Duodenal mucosa (tissue), 2 donors: ENCODE results near the gene SERINC3.

Experiments
- H3K27ac ChIP-seq: one replicate; pipeline ENCODE4 v1.7.0; 2013; ENCODE audit warnings: low read depth, low read length
- H3K27me3 ChIP-seq, 2 donors: one replicate each; pipeline ENCODE4 v1.7.0; 2013; ENCODE audit warnings: low read length in 2 of 2, control low read depth in 1 of 2; ENCODE audit not compliant: insufficient read depth in 2 of 2, control insufficient read depth in 1 of 2
- H3K36me3 ChIP-seq, 2 donors: one replicate each; pipeline ENCODE4 v1.7.0; 2013; ENCODE audit warnings: low read length in 2 of 2, control low read depth in 1 of 2; ENCODE audit not compliant: insufficient read depth in 2 of 2, control insufficient read depth in 1 of 2
- H3K4me1 ChIP-seq, 2 donors: one replicate each; pipeline ENCODE4 v1.7.0; 2013; ENCODE audit warnings: low read length in 2 of 2, control low read depth in 1 of 2; ENCODE audit not compliant: insufficient read depth in 2 of 2, control insufficient read depth in 1 of 2
- H3K4me3 ChIP-seq, 2 donors: one replicate each; pipeline ENCODE4 v1.7.0; 2013; ENCODE audit warnings: low read length in 2 of 2, low read depth in 1 of 2
- H3K9ac ChIP-seq, 2 donors: one replicate each; pipeline ENCODE4 v1.7.0; 2013; ENCODE audit warnings: low read length in 2 of 2, low read depth in 1 of 2
- H3K9me3 ChIP-seq, 2 donors: one replicate each; pipeline ENCODE4 v1.7.0; 2013; ENCODE audit warnings: low read length in 2 of 2, control low read depth in 1 of 2; ENCODE audit not compliant: control insufficient read depth in 1 of 2

Gene SERINC3

GRCh38 chr20:44520881-44521280 is 989 bp downstream of the SERINC3 start:
- Histone ChIP-seq H3K4me1 (peaks cover 22 to 37% of the 10 kb centered on the region in 2 donors), H3K27me3 (no peaks in the 10 kb centered on the region), H3K27ac (no peak overlapping the region), H3K36me3 (peaks cover 4 to 7% of the 10 kb centered on the region in 2 donors), H3K4me3 (peak overlapping the region; percentile 85 to 100), H3K9ac (peak overlapping the region; percentile 99 to 100), H3K9me3 (no peaks in the 10 kb centered on the region)

GRCh38 chr20:44518248-44518647 is 3.6 kb downstream of the SERINC3 start:
- Histone ChIP-seq H3K36me3 (peaks cover 9 to 11% of the 10 kb centered on the region in 2 donors), H3K27me3 (no peaks in the 10 kb centered on the region), H3K4me3 (no peak overlapping the region), H3K9me3 (no peaks in the 10 kb centered on the region), H3K27ac (no peak overlapping the region), H3K9ac (no peak overlapping the region), H3K4me1 (peaks cover 22 to 37% of the 10 kb centered on the region in 2 donors)

GRCh38 chr20:44517454-44517853 is 4.4 kb downstream of the SERINC3 start:
- Histone ChIP-seq H3K27ac (no peak overlapping the region), H3K9me3 (no peaks in the 10 kb centered on the region), H3K9ac (no peak overlapping the region), H3K4me3 (no peak overlapping the region), H3K4me1 (peaks cover 22 to 35% of the 10 kb centered on the region in 2 donors), H3K27me3 (no peaks in the 10 kb centered on the region), H3K36me3 (peaks cover 9 to 11% of the 10 kb centered on the region in 2 donors)

- Histone ChIP-seq H3K9me3 (no peaks in the 10 kb centered on the region), H3K4me1 (peaks cover 22 to 33% of the 10 kb centered on the region in 2 donors), H3K4me3 (no peak overlapping the region), H3K27ac (no peak overlapping the region), H3K36me3 (peaks cover 13 to 16% of the 10 kb centered on the region in 2 donors), H3K9ac (no peak overlapping the region), H3K27me3 (no peaks in the 10 kb centered on the region)
Measured at GRCh38 chr20:44516491-44516890, 5.4 kb downstream of the SERINC3 start.

- Histone ChIP-seq H3K9ac (no peak overlapping the region), H3K36me3 (peaks cover 24 to 39% of the 10 kb centered on the region in 2 donors), H3K27ac (no peak overlapping the region), H3K4me1 (peaks cover 0 to 12% of the 10 kb centered on the region in 2 donors), H3K27me3 (no peaks in the 10 kb centered on the region), H3K9me3 (no peaks in the 10 kb centered on the region), H3K4me3 (no peak overlapping the region)
Measured at GRCh38 chr20:44513871-44514270, 8.0 kb downstream of the SERINC3 start.

- H3K27ac ChIP-seq: no peak overlapping the region
Measured at GRCh38 chr20:44509762-44510161, 12.1 kb downstream of the SERINC3 start.

GRCh38 chr20:44504402-44505307 is 17.2 kb downstream of the SERINC3 start:
- Histone ChIP-seq H3K4me3 (no peak overlapping the region), H3K36me3 (peaks cover 48 to 92% of the 10 kb centered on the region in 2 donors), H3K27me3 (no peaks in the 10 kb centered on the region), H3K4me1 (no peaks in the 10 kb centered on the region), H3K9ac (no peak overlapping the region), H3K9me3 (no peaks in the 10 kb centered on the region), H3K27ac (no peak overlapping the region)

More at GRCh38 chr20:44509762-44510161, 12.1 kb downstream of the SERINC3 start:
- no peaks in the 10 kb centered on the region for H3K9me3 ChIP-seq
- no peak overlapping the region for H3K9ac ChIP-seq
- peaks cover 30 to 70% of the 10 kb centered on the region in 2 donors for H3K36me3 ChIP-seq
- no peaks in the 10 kb centered on the region for H3K4me1 ChIP-seq
- H3K4me3 ChIP-seq: no peak overlapping the region
- no peaks in the 10 kb centered on the region for H3K27me3 ChIP-seq

GRCh38 chr20:44502968-44503367 is 18.9 kb downstream of the SERINC3 start:
- H3K9ac ChIP-seq: no peak overlapping the region
- no peak overlapping the region for H3K4me3 ChIP-seq
- peaks cover 51 to 88% of the 10 kb centered on the region in 2 donors for H3K36me3 ChIP-seq
- no peaks in the 10 kb centered on the region for H3K27me3 ChIP-seq
- H3K4me1 ChIP-seq: no peaks in the 10 kb centered on the region
- H3K27ac ChIP-seq: no peak overlapping the region
- H3K9me3 ChIP-seq: no peaks in the 10 kb centered on the region

GRCh38 chr20:44501448-44501847 is 20.4 kb downstream of the SERINC3 start:
- H3K9me3 ChIP-seq: no peaks in the 10 kb centered on the region
- H3K36me3 ChIP-seq: peaks cover 49 to 80% of the 10 kb centered on the region in 2 donors
- H3K9ac ChIP-seq: no peak overlapping the region
- H3K27me3 ChIP-seq: no peaks in the 10 kb centered on the region
- no peaks in the 10 kb centered on the region for H3K4me1 ChIP-seq
- H3K4me3 ChIP-seq: no peak overlapping the region
- H3K27ac ChIP-seq: no peak overlapping the region

- Histone ChIP-seq H3K4me3 (no peak overlapping the region), H3K27me3 (no peaks in the 10 kb centered on the region), H3K4me1 (no peaks in the 10 kb centered on the region), H3K27ac (no peak overlapping the region), H3K9me3 (no peaks in the 10 kb centered on the region), H3K36me3 (peaks cover 59 to 84% of the 10 kb centered on the region in 2 donors), H3K9ac (no peak overlapping the region)
Measured at GRCh38 chr20:44500221-44500620, 21.6 kb downstream of the SERINC3 start.
